NCI-H1417 (cell line): Measurements from ENCODE around the gene WWP2.
"Not testable (repeated sequence)": the region's sequence is repeated elsewhere in the genome, so short reads cannot be mapped to it uniquely, and the experiment has no call there.

Source experiments
- DNase-seq, 3 experiments: peaks; one replicate each; lab custom pipeline; 2025; lab: John Stamatoyannopoulos, UW

Gene WWP2

GRCh38 chr16:69745959-69746358, 16.2 kb upstream of the WWP2 start:
- DNase-seq, result no peak

GRCh38 chr16:69747115-69747514, 15.0 kb upstream of the WWP2 start:
- DNase-seq, result no peak

GRCh38 chr16:69748694-69749345, 13.3 kb upstream of the WWP2 start:
- DNase-seq, result no peak

GRCh38 chr16:69754143-69754468, 8.0 kb upstream of the WWP2 start:
- DNase-seq, result no peak

GRCh38 chr16:69754469-69755310, 7.4 kb upstream of the WWP2 start, which contains the start of gene NOB1:
TSS of gene NOB1 (minus strand) at chr16:69754926. CDS start at chr16:69754910, 16 bp downstream.
- DNase-seq, result peak; percentile 94 to 98 (median 94)

- DNase-seq, result no peak
These were observed 5.4 kb upstream of the WWP2 start for GRCh38 chr16:69756705-69757104.

GRCh38 chr16:69757375-69757774, 4.8 kb upstream of the WWP2 start:
- DNase-seq, result not testable (repeated sequence)

GRCh38 chr16:69762814-69763598, 874 bp downstream of the WWP2 start:
- DNase-seq, result peak in 1 of 3 experiments; percentile 38

- DNase-seq, result no peak
These were observed 1.4 kb downstream of the WWP2 start for GRCh38 chr16:69763599-69763942.

- DNase-seq, result no peak
These were observed 5.5 kb downstream of the WWP2 start for GRCh38 chr16:69767459-69768229.

GRCh38 chr16:69768666-69769065, 6.5 kb downstream of the WWP2 start:
- DNase-seq, result no peak

GRCh38 chr16:69769404-69769803, 7.3 kb downstream of the WWP2 start:
- DNase-seq, result no peak

- DNase-seq, result no peak
These were observed 9.5 kb downstream of the WWP2 start for GRCh38 chr16:69771651-69771967.

- no peak for DNase-seq
These were observed 11.3 kb downstream of the WWP2 start for GRCh38 chr16:69773260-69773947.

GRCh38 chr16:69775563-69775962, 13.4 kb downstream of the WWP2 start:
- no peak for DNase-seq

- no peak for DNase-seq
These were observed 17.6 kb downstream of the WWP2 start for GRCh38 chr16:69779724-69780123.

GRCh38 chr16:69781118-69781517, 19.0 kb downstream of the WWP2 start:
- DNase-seq, result no peak

- DNase-seq, result no peak
These were observed 22.5 kb downstream of the WWP2 start for GRCh38 chr16:69784586-69784985.

GRCh38 chr16:69787883-69788282, 25.8 kb downstream of the WWP2 start:
- DNase-seq, result no peak

- not testable (repeated sequence) for DNase-seq
These were observed 29.3 kb downstream of the WWP2 start for GRCh38 chr16:69791391-69791847.

- DNase-seq, result no peak
These were observed 31.4 kb downstream of the WWP2 start for GRCh38 chr16:69793526-69793925.
